Measurements from ENCODE around the gene KCP.

DNA sequence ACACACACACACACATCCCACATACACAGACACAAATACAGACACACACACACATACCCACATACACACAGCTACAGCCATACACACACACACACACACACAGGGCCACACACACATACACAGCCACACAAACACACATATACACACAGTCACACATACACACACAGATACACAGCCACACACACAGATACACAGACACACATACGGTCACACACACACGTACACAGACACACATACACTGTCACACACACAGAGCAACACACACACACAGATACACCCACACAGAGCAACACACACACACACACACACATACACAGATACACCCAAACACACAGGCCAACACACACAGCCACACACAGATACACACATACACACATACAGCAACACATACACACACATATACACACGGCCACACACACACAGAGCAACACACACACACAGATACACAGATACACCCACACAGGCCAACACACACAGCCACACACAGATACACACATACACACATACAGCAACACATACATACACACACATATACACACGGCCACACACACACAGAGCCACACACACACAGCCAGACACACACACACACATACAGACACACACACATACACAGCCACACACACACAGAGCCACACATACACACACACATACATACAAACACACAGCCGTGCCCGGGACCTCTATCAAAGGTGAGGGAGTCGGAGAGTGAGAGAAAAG is 22.3 kb downstream of the KCP start:
- TF ChIP-seq GATA2 (IDR thresholded peaks at IDR 0.05; ENCODE audit: low read depth, low read length) (no peak), GATA3 (IDR thresholded peaks at IDR 0.05; ENCODE audit: low read depth, low read length) (no peak)
